ENCODE measurements around the gene IRS1. TPM values are rescaled to one million over a fixed set of nuclear protein-coding genes. Genes with fewer than 3 reads are reported as not detected.

IRS1 gene
- polyA plus RNA-seq, 1 of the 3 experiments (the other 2 are of a cell fraction) = 16.5 TPM

GRCh38 chr2:226693521-226693920 is 106.1 kb downstream of the IRS1 start:
- ChIA-PET CTCF (no interaction called here), POLR2A (no interaction called here)
- no peaks in the 10 kb centered on the region for H3K9me2 ChIP-seq
- H3K27ac ChIP-seq (ENCODE audit: low read depth in 2 of 2, low read length in 1 of 2) = no peak overlapping the region
- no peaks in the 10 kb centered on the region for H3K79me2 ChIP-seq (ENCODE audit: insufficient read depth)
- H3K36me3 ChIP-seq (replicated peaks in 1 of 2; ENCODE audit: control insufficient read depth in 1 of 2, insufficient read depth in 2 of 2, low read length in 1 of 2) = no peaks in the 10 kb centered on the region
- H3K9ac ChIP-seq = no peak overlapping the region
- H3K27me3 ChIP-seq (ENCODE audit: insufficient read depth) = no peaks in the 10 kb centered on the region
- no peaks in the 10 kb centered on the region for H4K20me1 ChIP-seq (ENCODE audit: insufficient read depth)
- no peak overlapping the region for H3K4me2 ChIP-seq
- no peak for DNase-seq
- H3K4me1 ChIP-seq (ENCODE audit: control insufficient read depth in 1 of 2, insufficient read depth in 2 of 2, low read depth in 1 of 2, low read length in 1 of 2) = peaks cover 0 to 2% of the 10 kb centered on the region in 2 experiments; a peak in 3 of 4 replicates
- TF ChIP-seq CTCF (IDR thresholded peaks at IDR 0.05) (no peak), IRF3 (IDR thresholded peaks at IDR 0.05; ENCODE audit: low read depth, low read length) (no peak), TCF12 (IDR thresholded peaks at IDR 0.05) (no peak), TEAD4 (IDR thresholded peaks at IDR 0.05; ENCODE audit: borderline replicate concordance, insufficient read depth) (no peak), NRF1 (IDR thresholded peaks at IDR 0.05; ENCODE audit: low read depth, low read length) (no peak), GATA2 (CRISPR knock-in tag; IDR thresholded peaks at IDR 0.05) (no peak), EZH2phosphoT487 (IDR thresholded peaks at IDR 0.05; ENCODE audit: borderline replicate concordance, low read depth) (no peak), TAF1 (IDR thresholded peaks at IDR 0.05; ENCODE audit: borderline replicate concordance, low read depth, low read length) (no peak), ZBTB33 (IDR thresholded peaks at IDR 0.05; ENCODE audit: borderline replicate concordance, low read depth) (no peak), RCOR1 (IDR thresholded peaks at IDR 0.05; ENCODE audit: low read length) (no peak), RXRA (IDR thresholded peaks at IDR 0.05; ENCODE audit: borderline replicate concordance, low read depth) (no peak)
- TF ChIP-seq, protein P1, sequence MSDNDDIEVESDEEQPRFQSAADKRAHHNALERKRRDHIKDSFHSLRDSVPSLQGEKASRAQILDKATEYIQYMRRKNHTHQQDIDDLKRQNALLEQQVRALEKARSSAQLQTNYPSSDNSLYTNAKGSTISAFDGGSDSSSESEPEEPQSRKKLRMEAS (IDR thresholded peaks at IDR 0.05; ENCODE audit: low read depth) = no peak
- TF ChIP-seq, protein P2, sequence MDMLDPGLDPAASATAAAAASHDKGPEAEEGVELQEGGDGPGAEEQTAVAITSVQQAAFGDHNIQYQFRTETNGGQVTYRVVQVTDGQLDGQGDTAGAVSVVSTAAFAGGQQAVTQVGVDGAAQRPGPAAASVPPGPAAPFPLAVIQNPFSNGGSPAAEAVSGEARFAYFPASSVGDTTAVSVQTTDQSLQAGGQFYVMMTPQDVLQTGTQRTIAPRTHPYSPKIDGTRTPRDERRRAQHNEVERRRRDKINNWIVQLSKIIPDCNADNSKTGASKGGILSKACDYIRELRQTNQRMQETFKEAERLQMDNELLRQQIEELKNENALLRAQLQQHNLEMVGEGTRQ (IDR thresholded peaks at IDR 0.05; ENCODE audit: borderline replicate concordance, low read depth, low read length) = no peak
- no peaks in the 10 kb centered on the region for H3K9me3 ChIP-seq
- H3K4me3 ChIP-seq (ENCODE audit: low read depth in 2 of 2, low read length in 1 of 2) = no peak overlapping the region
- no peak overlapping the region for H2AFZ ChIP-seq (ENCODE audit: low read depth)
- H3F3A ChIP-seq (replicated peaks; ENCODE audit: insufficient read depth) = no peaks in the 10 kb centered on the region
- WGBS (ENCODE audit: low lambda C conversion rate) = 57% methylated on average over 4 of the region's 4 CpGs
